DOHH2 (cell line): Measurements from ENCODE around the gene CARHSP1.

Source experiments
- H3F3A ChIP-seq: fragments of 200-600 bp; sonication (generic), shearing (Covaris generic); 2 replicates; pipeline ENCODE4 v1.6.0; 2016; ENCODE audit warnings: antibody characterized with exemption, mild to moderate bottlenecking; ENCODE audit not compliant: control insufficient read depth, insufficient read depth
- H3K27ac ChIP-seq: fragments of 200-600 bp; sonication (generic); 2 replicates; pipeline ENCODE4 v1.5.1; 2014; ENCODE audit warnings: low read depth, mild to moderate bottlenecking, low read length, moderate library complexity
- H3K27me3 ChIP-seq: fragments of 200-600 bp; sonication (generic); 2 replicates; pipeline ENCODE4 v1.6.1; 2014; ENCODE audit warnings: mild to moderate bottlenecking, low read length, mixed read lengths; ENCODE audit not compliant: control insufficient read depth
- H3K36me3 ChIP-seq: fragments of 200-600 bp; sonication (generic); 2 replicates; pipeline ENCODE4 v1.6.1; 2014; ENCODE audit warnings: mild to moderate bottlenecking, low read length, moderate library complexity, mixed read lengths; ENCODE audit not compliant: control insufficient read depth
- H3K4me1 ChIP-seq: fragments of 200-600 bp; sonication (generic); 2 replicates; pipeline ENCODE4 v1.6.1; 2014; ENCODE audit warnings: mild to moderate bottlenecking, low read length, mixed read lengths; ENCODE audit not compliant: control insufficient read depth
- H3K4me2 ChIP-seq: fragments of 200-600 bp; sonication (generic); 2 replicates; pipeline ENCODE4 v1.6.0; 2014; ENCODE audit warnings: mild to moderate bottlenecking, low read length, moderate library complexity
- H3K4me3 ChIP-seq: fragments of 200-600 bp; sonication (generic); 2 replicates; pipeline ENCODE4 v1.5.1; 2014; ENCODE audit warnings: mild to moderate bottlenecking, low read length, mixed read lengths
- H3K79me2 ChIP-seq: fragments of 200-600 bp; sonication (generic); 2 replicates; pipeline ENCODE4 v1.6.1; 2014; ENCODE audit warnings: mild to moderate bottlenecking, low read length, mixed read lengths; ENCODE audit not compliant: control insufficient read depth
- H3K9me2 ChIP-seq: fragments of 200-600 bp; sonication (generic); replicated peaks from 2 replicates; pipeline ENCODE4 v1.6.1; 2014; ENCODE audit warnings: mild to moderate bottlenecking, low read length, mixed read lengths; ENCODE audit not compliant: control insufficient read depth
- H3K9me3 ChIP-seq: fragments of 200-600 bp; sonication (generic); 2 replicates; pipeline ENCODE4 v1.6.1; 2014; ENCODE audit warnings: antibody characterized with exemption, low read length, mixed read lengths; ENCODE audit not compliant: control insufficient read depth, insufficient read depth
- H4K20me1 ChIP-seq: fragments of 200-600 bp; sonication (generic); 2 replicates; pipeline ENCODE4 v1.6.0; 2014; ENCODE audit warnings: low read depth, mild to moderate bottlenecking, antibody characterized with exemption, low read length, moderate library complexity; ENCODE audit not compliant: control insufficient read depth, insufficient read depth
- EZH2phosphoT487 ChIP-seq: fragments of 200-600 bp; sonication (generic); IDR thresholded peaks from 2 replicates; pipeline ENCODE4 v1.6.1; 2017; ENCODE audit warnings: borderline replicate concordance, mild to moderate bottlenecking, antibody characterized with exemption, low read length, moderate library complexity, mixed read lengths
- TF ChIP-seq, protein P1 (sequence below): fragments of 200-600 bp; sonication (generic); IDR thresholded peaks from one replicate; pipeline ENCODE4 v1.5.1; 2014; ENCODE audit warnings: antibody characterized with exemption, mild to moderate bottlenecking, low read depth, low read length; ENCODE audit not compliant: poor library complexity, severe bottlenecking

The CARHSP1 gene

DNA sequence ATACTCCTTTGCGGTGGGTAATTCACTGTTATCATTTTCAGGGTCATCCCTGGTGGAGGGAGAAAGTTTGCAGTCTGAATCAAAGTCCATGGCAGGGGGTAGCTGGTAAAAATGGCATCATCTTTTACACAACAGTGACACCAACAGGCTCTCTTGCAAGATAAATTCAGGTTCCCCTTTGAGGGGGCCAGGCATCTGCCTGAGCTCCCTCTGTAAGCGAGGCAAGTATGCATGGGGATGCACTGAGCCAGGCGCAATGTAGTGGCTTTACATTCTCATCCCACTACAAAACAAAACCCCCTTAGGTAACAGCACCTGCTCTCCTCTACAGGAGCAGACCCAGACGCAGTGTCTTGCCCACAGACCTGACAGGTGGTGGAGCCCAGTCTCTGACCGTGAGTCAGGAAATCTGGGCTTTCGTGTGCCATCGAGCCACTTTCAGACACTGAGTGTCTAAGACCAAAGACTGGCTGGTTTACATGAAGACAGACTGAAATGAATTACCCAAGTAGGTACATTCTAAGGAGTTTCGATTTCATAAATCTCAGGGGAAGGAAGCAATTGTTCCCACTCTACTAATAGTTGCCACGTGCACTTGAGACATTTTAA, 31.0 kb upstream of the CARHSP1 start:
- Histone ChIP-seq H3K9me2 (no peaks in the 10 kb centered on the region), H4K20me1 (no peaks in the 10 kb centered on the region), H3F3A (peaks cover 6% of the 10 kb centered on the region; the same call in 1 of the 2 replicates), H3K9me3 (no peaks in the 10 kb centered on the region), H3K4me2 (no peak overlapping the region), H3K4me3 (no peak overlapping the region), H3K4me1 (peaks cover 7% of the 10 kb centered on the region), H3K27ac (no peak overlapping the region), H3K79me2 (no peaks in the 10 kb centered on the region; the same call in 1 of the 2 replicates), H3K27me3 (no peaks in the 10 kb centered on the region), H3K36me3 (peaks cover 93% of the 10 kb centered on the region)
- TF ChIP-seq EZH2phosphoT487 = no peak
- TF ChIP-seq, protein P1, sequence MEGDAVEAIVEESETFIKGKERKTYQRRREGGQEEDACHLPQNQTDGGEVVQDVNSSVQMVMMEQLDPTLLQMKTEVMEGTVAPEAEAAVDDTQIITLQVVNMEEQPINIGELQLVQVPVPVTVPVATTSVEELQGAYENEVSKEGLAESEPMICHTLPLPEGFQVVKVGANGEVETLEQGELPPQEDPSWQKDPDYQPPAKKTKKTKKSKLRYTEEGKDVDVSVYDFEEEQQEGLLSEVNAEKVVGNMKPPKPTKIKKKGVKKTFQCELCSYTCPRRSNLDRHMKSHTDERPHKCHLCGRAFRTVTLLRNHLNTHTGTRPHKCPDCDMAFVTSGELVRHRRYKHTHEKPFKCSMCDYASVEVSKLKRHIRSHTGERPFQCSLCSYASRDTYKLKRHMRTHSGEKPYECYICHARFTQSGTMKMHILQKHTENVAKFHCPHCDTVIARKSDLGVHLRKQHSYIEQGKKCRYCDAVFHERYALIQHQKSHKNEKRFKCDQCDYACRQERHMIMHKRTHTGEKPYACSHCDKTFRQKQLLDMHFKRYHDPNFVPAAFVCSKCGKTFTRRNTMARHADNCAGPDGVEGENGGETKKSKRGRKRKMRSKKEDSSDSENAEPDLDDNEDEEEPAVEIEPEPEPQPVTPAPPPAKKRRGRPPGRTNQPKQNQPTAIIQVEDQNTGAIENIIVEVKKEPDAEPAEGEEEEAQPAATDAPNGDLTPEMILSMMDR = no peak

DNA sequence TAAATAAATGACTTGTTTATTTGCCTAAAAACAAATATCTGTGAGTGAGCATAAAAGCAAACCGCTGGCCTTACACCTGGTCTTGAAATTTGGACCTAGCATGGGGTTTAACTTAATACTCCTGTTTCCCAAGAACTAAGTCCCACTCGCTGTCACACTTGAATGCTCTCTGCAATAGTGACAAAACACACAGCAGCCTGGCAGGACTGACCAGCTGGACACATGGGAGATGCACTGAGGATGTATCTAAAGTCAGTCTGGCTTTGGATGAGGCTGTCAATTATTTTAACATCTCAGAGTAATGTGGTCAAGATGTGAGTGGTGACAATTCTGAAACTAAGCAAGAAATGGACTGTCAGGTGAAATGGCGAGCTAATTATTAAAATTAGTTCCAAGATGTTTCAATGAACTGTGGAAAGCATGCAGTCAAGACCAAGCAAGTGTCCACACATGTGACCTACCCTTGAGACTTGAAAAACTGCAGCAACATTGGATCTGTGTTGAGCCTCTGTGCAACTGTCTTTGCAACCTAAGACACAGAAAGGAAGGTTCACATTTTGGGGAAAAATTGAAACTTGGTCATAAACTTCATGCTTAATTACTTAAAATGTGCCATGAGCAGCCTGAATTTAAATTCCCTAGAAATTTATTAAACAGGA, 30.0 kb upstream of the CARHSP1 start:
- H3K27ac ChIP-seq = no peak overlapping the region
- no peak overlapping the region for H3K4me2 ChIP-seq
- no peak overlapping the region for H3K4me3 ChIP-seq
- H3K9me3 ChIP-seq = no peaks in the 10 kb centered on the region
- no peaks in the 10 kb centered on the region for H3K79me2 ChIP-seq
- peaks cover 96% of the 10 kb centered on the region for H3K36me3 ChIP-seq
- H3K27me3 ChIP-seq = no peaks in the 10 kb centered on the region
- H3K4me1 ChIP-seq = peaks cover 18% of the 10 kb centered on the region
- H4K20me1 ChIP-seq = no peaks in the 10 kb centered on the region
- no peaks in the 10 kb centered on the region for H3K9me2 ChIP-seq
- peaks cover 14% of the 10 kb centered on the region for H3F3A ChIP-seq
- TF ChIP-seq, protein P1 = no peak
- no peak for TF ChIP-seq EZH2phosphoT487

DNA sequence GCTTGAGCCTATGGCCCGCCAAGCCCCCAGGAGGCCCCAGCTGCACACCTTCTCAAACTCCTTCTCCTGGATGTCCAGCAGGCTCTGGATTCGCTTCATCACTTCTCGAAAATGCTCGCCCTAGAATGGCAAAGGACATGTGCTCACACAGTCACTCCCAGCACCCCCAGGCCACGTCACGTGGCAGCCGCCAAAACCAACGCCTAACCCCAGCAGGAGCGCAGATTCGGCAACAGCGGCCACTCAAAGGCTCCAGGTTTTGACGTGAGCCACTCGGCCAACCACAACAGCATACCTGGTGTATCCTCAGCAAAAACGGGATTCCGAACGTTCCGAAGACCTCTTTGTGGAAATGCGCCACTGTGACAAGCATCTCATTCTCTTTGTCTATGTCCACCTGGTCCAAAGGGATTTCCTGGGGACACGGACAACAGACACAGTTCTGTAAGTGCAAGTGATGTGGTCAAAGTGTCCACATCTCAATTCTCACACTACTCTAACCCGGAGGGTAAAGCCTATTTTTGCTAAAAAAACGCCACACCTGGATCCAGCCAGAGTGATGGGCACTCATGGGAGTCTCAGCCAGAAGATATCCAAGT, 26.0 kb upstream of the CARHSP1 start:
- H3K4me1 ChIP-seq = peaks cover 57% of the 10 kb centered on the region
- H3K27ac ChIP-seq = peak overlapping the region; percentile 78
- TF ChIP-seq, protein P1 = no peak
- TF ChIP-seq EZH2phosphoT487 = no peak
- H3K27me3 ChIP-seq = no peaks in the 10 kb centered on the region
- H4K20me1 ChIP-seq = 0 out of 2 replicates have a peak, but pooled peaks cover 2% of the 10 kb centered on the region
- H3K4me3 ChIP-seq = no peak overlapping the region
- H3F3A ChIP-seq = peaks cover 27% of the 10 kb centered on the region
- H3K9me2 ChIP-seq = no peaks in the 10 kb centered on the region
- no peaks in the 10 kb centered on the region for H3K79me2 ChIP-seq
- peaks cover 97% of the 10 kb centered on the region for H3K36me3 ChIP-seq
- peak overlapping the region; percentile 58; the same call in 1 of the 2 replicates for H3K4me2 ChIP-seq
- H3K9me3 ChIP-seq = no peaks in the 10 kb centered on the region
